NCI-H1417 treated with DMSO at 0.1 percent for 48 hours (cell line): ENCODE results near the gene HTT.

Experiments used
- DNase-seq: peaks from one replicate; lab custom pipeline; 2025; lab: John Stamatoyannopoulos, UW

HTT gene

GRCh38 chr4:3235581-3235980 lies 161.1 kb downstream of the HTT start:
- no peak for DNase-seq

GRCh38 chr4:3236326-3236878 lies 161.9 kb downstream of the HTT start:
- no peak for DNase-seq

GRCh38 chr4:3237266-3237665 lies 162.8 kb downstream of the HTT start:
- DNase-seq = no peak

- no peak for DNase-seq
Observed at GRCh38 chr4:3237712-3238560, 163.5 kb downstream of the HTT start.

GRCh38 chr4:3238721-3239120 lies 164.2 kb downstream of the HTT start:
- DNase-seq = no peak

GRCh38 chr4:3239303-3239702 lies 164.8 kb downstream of the HTT start:
- no peak for DNase-seq

- peak; percentile 82 for DNase-seq
Observed at GRCh38 chr4:3239998-3240920, 165.8 kb downstream of the HTT start.

- no peak for DNase-seq
Observed at GRCh38 chr4:3240936-3241522, 166.5 kb downstream of the HTT start.

GRCh38 chr4:3241898-3242524 lies 167.5 kb downstream of the HTT start:
- no peak for DNase-seq

- no peak for DNase-seq
Observed at GRCh38 chr4:3243136-3243780, 168.8 kb downstream of the HTT start.

- no peak for DNase-seq
Observed at GRCh38 chr4:3244002-3244401, 169.5 kb downstream of the HTT start.

- no peak for DNase-seq
Observed at GRCh38 chr4:3244747-3245146, 170.3 kb downstream of the HTT start.

GRCh38 chr4:3245676-3246075 lies 171.2 kb downstream of the HTT start:
- no peak for DNase-seq

GRCh38 chr4:3246458-3247398 lies 172.2 kb downstream of the HTT start:
- DNase-seq = no peak

- no peak for DNase-seq
Observed at GRCh38 chr4:3247399-3248177, 173.1 kb downstream of the HTT start.

- DNase-seq = no peak
Observed at GRCh38 chr4:3248178-3248480, 173.6 kb downstream of the HTT start.

- DNase-seq = no peak
Observed at GRCh38 chr4:3248811-3249661, 174.6 kb downstream of the HTT start, which contains the start of gene MSANTD1. Gene MSANTD1 (plus strand): TSS chr4:3249159. CDS start chr4:3249223, 64 bp downstream.

GRCh38 chr4:3249711-3250437 lies 175.4 kb downstream of the HTT start:
- no peak for DNase-seq
